ENCODE measurements around the gene SH3RF3.

SH3RF3 gene

GRCh38 chr2:109451671-109452070 lies 322.7 kb downstream of the SH3RF3 start:
- DNase-seq (ENCODE audit: low read depth, low spot score): no peak

GRCh38 chr2:109452318-109453305 lies 323.6 kb downstream of the SH3RF3 start:
- DNase-seq (ENCODE audit: low read depth, low spot score): no peak

- no peak for DNase-seq (ENCODE audit: low read depth, low spot score)
Observed at GRCh38 chr2:109453371-109453995, 324.5 kb downstream of the SH3RF3 start.

- no peak for DNase-seq (ENCODE audit: low read depth, low spot score)
Observed at GRCh38 chr2:109454304-109454703, 325.3 kb downstream of the SH3RF3 start.

GRCh38 chr2:109454765-109455394 lies 325.9 kb downstream of the SH3RF3 start:
- no peak for DNase-seq (ENCODE audit: low read depth, low spot score)

- no peak for DNase-seq (ENCODE audit: low read depth, low spot score)
Observed at GRCh38 chr2:109455731-109456691, 327.0 kb downstream of the SH3RF3 start.

- DNase-seq (ENCODE audit: low read depth, low spot score): no peak
Observed at GRCh38 chr2:109456776-109457175, 327.8 kb downstream of the SH3RF3 start.

- DNase-seq (ENCODE audit: low read depth, low spot score): no peak
Observed at GRCh38 chr2:109457366-109457765, 328.4 kb downstream of the SH3RF3 start.

- DNase-seq (ENCODE audit: low read depth, low spot score): no peak
Observed at GRCh38 chr2:109457794-109458193, 328.8 kb downstream of the SH3RF3 start.

GRCh38 chr2:109458512-109458911 lies 329.5 kb downstream of the SH3RF3 start:
- no peak for DNase-seq (ENCODE audit: low read depth, low spot score)

- DNase-seq (ENCODE audit: low read depth, low spot score): no peak
Observed at GRCh38 chr2:109459485-109459884, 330.5 kb downstream of the SH3RF3 start.

- DNase-seq (ENCODE audit: low read depth, low spot score): no peak
Observed at GRCh38 chr2:109460553-109461324, 331.7 kb downstream of the SH3RF3 start.

GRCh38 chr2:109463236-109463635 lies 334.2 kb downstream of the SH3RF3 start:
- no peak for DNase-seq (ENCODE audit: low read depth, low spot score)

GRCh38 chr2:109463891-109464290 lies 334.9 kb downstream of the SH3RF3 start:
- no peak for DNase-seq (ENCODE audit: low read depth, low spot score)

GRCh38 chr2:109466674-109467575 lies 337.9 kb downstream of the SH3RF3 start:
- DNase-seq (ENCODE audit: low read depth, low spot score): no peak

- no peak for DNase-seq (ENCODE audit: low read depth, low spot score)
Observed at GRCh38 chr2:109467701-109468100, 338.7 kb downstream of the SH3RF3 start.

GRCh38 chr2:109468893-109469292 lies 339.9 kb downstream of the SH3RF3 start:
- DNase-seq (ENCODE audit: low read depth, low spot score): no peak

- no peak for DNase-seq (ENCODE audit: low read depth, low spot score)
Observed at GRCh38 chr2:109471658-109472057, 342.7 kb downstream of the SH3RF3 start.

GRCh38 chr2:109472331-109472959 lies 343.4 kb downstream of the SH3RF3 start:
- no peak for DNase-seq (ENCODE audit: low read depth, low spot score)

Measured in activated naive CD8-positive, alpha-beta T cell treated with anti-CD3 and anti-CD28 coated beads, Interleukin-2, amount 50 U/mL, for 16 hours (primary cell).